AG04449 (cell line): ENCODE results near the gene GADL1.

ENCODE experiments used
- CTCF ChIA-PET: fragments of 350-600 bp; formaldehyde crosslinking; extraction: SDS; loops from one replicate; lab custom pipeline; 2021; ENCODE audit warnings: antibody characterized with exemption; lab: Yijun Ruan, JAX
- POLR2A ChIA-PET: fragments of 400-600, 350-600 bp; formaldehyde crosslinking; extraction: SDS; loops from one replicate; lab custom pipeline; 2020; ENCODE audit warnings: antibody characterized with exemption, inconsistent platforms; lab: Yijun Ruan, JAX
- DNase-seq: peaks from one replicate; pipeline ENCODE4 v3.0.0-alpha.2; 2010; ENCODE audit warnings: low read depth, low spot score
- H3K4me3 ChIP-seq: 2 replicates; pipeline ENCODE4 v1.5.1; 2011; ENCODE audit warnings: low read depth, mild to moderate bottlenecking, control low read depth, low read length
- TF ChIP-seq, protein P1 (sequence below): IDR thresholded peaks from one replicate; pipeline ENCODE4 v1.5.1; 2011; ENCODE audit warnings: mild to moderate bottlenecking, moderate library complexity, low read length, control low read depth, inconsistent platforms; ENCODE audit not compliant: insufficient read depth; ENCODE audit errors: missing control alignments

GADL1 gene

DNA sequence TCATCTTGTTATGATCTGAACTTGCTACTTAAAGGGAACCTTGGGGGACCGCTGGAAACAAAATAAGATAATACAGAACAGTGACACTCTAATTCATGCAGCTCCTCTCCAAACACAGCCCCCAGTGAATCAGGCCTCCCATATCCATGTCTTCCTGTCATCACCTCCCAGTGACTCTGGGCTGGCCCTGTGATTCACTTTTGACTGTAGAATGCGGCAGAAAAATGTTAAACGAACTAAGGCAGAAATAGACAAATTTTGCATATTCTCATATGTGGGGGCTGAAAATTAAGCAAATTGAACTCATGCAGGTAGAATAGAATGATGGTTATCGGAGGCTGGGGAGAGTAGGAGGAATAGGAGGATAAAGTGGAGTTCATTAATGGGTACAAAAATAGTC is 20.2 kb upstream of the GADL1 start:
- TF ChIP-seq, protein P1, sequence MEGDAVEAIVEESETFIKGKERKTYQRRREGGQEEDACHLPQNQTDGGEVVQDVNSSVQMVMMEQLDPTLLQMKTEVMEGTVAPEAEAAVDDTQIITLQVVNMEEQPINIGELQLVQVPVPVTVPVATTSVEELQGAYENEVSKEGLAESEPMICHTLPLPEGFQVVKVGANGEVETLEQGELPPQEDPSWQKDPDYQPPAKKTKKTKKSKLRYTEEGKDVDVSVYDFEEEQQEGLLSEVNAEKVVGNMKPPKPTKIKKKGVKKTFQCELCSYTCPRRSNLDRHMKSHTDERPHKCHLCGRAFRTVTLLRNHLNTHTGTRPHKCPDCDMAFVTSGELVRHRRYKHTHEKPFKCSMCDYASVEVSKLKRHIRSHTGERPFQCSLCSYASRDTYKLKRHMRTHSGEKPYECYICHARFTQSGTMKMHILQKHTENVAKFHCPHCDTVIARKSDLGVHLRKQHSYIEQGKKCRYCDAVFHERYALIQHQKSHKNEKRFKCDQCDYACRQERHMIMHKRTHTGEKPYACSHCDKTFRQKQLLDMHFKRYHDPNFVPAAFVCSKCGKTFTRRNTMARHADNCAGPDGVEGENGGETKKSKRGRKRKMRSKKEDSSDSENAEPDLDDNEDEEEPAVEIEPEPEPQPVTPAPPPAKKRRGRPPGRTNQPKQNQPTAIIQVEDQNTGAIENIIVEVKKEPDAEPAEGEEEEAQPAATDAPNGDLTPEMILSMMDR, result no peak
- no peak overlapping the region for H3K4me3 ChIP-seq
- POLR2A ChIA-PET, result no interaction called here
- CTCF ChIA-PET, result interaction anchor here (0.6 to 1.5 kb wide), 2 partner anchors 19 to 331 kb away, joined by 3 to 4 read pairs; no protein-coding TSS in a partner anchor
- DNase-seq, result no peak

DNA sequence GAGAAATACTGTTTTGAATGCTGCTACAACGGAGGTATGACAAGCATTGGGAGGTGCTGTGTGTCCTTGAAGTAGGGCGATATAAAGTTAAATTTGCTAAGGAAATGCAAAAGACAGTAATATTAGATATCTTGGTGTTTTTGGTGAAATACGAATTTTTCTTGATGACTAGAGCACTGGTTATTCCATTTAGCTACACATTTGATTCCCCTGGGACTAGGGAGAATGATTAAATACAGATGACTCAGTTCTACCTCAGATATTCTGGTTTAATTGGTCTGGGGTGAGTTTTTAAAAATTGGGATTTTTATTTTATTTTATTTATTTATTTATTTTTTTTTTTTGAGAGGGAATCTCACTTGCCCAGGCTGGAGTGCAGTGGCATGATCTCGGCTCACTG is 18.7 kb upstream of the GADL1 start:
- ChIA-PET CTCF (no interaction called here), POLR2A (no interaction called here)
- no peak overlapping the region for H3K4me3 ChIP-seq
- no peak for DNase-seq
- TF ChIP-seq, protein P1, result no peak

DNA sequence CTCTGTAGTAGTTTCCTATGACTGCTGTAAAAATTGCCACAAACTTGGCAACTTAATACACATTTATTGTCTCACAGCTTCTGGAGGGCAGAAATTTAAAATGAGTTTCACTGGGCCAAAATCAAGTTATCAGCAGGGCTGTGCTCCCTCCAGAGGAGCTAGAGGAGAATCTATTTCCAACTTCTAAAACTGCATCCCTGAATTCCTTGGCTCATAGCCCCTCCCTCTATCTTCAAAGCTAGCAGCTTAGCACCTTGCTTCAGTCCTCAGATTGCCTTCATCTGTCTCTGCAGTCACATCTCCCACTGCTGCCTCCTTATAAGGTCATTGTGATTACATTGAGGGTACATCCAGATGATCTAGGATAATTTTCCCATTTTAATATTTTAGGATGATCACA is 17.8 kb upstream of the GADL1 start:
- ChIA-PET CTCF (no interaction called here), POLR2A (no interaction called here)
- TF ChIP-seq, protein P1, result no peak
- DNase-seq, result no peak
- H3K4me3 ChIP-seq, result no peak overlapping the region

DNA sequence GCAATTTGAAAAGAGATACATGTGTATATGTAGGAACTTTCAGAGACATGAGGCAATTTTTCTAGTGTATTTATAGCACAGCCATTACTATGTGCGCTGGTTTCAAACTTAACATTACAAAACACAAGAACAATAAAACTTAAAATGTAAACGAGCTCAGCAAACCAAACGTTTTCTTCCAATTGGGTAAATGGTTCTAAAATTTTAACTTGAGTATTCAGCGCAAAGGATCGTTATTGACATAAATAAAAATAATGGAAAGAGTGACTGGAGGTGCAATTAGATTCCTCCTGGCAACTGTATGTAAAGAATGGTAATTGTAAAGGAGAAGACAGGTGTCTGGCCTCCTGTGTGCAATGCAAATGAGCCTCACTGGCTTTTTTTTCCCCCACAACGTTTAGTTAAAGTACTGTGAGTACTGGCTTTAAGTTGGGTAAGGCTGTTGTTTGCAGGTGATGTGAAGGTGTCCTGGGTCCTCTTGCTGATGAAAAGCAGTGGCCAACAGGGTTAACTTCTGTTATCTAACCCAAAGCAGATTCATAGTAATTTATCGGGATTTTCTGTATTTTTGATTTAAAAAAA is 14.1 kb upstream of the GADL1 start:
- TF ChIP-seq, protein P1, result no peak
- DNase-seq, result no peak
- ChIA-PET POLR2A (no interaction called here), CTCF (no interaction called here)
- H3K4me3 ChIP-seq, result no peak overlapping the region

DNA sequence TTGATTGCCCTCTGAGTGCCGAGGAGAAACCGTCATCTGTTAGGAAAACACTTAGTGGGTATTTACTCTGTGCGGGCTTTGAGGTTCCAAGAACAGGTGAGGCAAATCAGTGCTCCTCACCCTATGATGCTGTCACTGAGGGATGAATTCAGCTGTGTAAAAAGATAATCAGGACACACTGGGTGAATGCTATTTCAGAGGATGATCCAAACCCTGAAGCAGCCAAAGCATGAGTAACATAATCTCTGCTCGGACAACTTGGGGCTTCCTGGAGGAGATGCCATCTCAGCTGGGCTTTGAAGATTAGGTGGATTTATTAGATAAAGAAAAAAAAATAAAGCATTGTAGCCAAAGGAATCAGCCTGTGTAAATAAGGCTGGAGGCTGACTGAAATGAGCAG is 10.5 kb upstream of the GADL1 start:
- no peak overlapping the region for H3K4me3 ChIP-seq
- POLR2A ChIA-PET, result no interaction called here
- CTCF ChIA-PET, result no interaction called here
- DNase-seq, result no peak
- TF ChIP-seq, protein P1, result no peak

DNA sequence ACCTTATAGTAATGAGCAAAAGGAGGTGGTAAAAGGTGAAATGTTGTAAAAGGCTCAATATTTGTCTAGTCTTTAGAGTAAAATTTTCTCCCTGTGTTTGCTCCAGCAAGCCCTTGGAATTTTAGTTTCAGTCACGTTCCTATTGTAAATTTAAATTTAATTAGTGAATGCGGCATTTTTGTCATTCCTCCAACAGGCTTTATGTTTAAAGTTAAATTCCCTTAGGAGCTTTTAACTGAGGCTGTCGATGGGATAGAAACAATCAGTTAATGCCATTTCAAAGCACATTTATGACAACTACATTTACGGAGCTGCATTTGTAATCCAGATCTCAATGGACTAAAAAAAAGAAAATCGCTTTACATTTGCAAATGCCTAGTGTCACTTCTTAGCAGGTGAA is 868 bp upstream of the GADL1 start:
- TF ChIP-seq, protein P1, result no peak
- DNase-seq, result no peak
- no peak overlapping the region for H3K4me3 ChIP-seq
- ChIA-PET CTCF (interaction anchor here (1.0 kb wide), 1 partner anchor 9 kb away, joined by 4 read pairs; no protein-coding TSS in a partner anchor), POLR2A (no interaction called here)
